LNCaP clone FGC (cell line): ENCODE results near the gene RFK.

Experiments
- DNase-seq: peaks from one replicate; pipeline ENCODE4 v3.0.0-alpha.2; 2011; ENCODE audit warnings: low read depth
- H3K4me3 ChIP-seq: 2 replicates; pipeline ENCODE4 v1.5.1; 2011; ENCODE audit warnings: mild to moderate bottlenecking, low read depth, low read length, control low read depth
- TF ChIP-seq, protein P1 (sequence below): IDR thresholded peaks from 2 replicates; pipeline ENCODE4 v1.5.1; 2012; ENCODE audit warnings: mild to moderate bottlenecking; ENCODE audit not compliant: control insufficient read depth, insufficient read depth; ENCODE audit errors: extremely low read depth

Gene RFK

GRCh38 chr9:76405868-76406267, 11.6 kb upstream of the RFK start:
- DNase-seq: no peak
- no peak overlapping the region for H3K4me3 ChIP-seq
- TF ChIP-seq, protein P1, sequence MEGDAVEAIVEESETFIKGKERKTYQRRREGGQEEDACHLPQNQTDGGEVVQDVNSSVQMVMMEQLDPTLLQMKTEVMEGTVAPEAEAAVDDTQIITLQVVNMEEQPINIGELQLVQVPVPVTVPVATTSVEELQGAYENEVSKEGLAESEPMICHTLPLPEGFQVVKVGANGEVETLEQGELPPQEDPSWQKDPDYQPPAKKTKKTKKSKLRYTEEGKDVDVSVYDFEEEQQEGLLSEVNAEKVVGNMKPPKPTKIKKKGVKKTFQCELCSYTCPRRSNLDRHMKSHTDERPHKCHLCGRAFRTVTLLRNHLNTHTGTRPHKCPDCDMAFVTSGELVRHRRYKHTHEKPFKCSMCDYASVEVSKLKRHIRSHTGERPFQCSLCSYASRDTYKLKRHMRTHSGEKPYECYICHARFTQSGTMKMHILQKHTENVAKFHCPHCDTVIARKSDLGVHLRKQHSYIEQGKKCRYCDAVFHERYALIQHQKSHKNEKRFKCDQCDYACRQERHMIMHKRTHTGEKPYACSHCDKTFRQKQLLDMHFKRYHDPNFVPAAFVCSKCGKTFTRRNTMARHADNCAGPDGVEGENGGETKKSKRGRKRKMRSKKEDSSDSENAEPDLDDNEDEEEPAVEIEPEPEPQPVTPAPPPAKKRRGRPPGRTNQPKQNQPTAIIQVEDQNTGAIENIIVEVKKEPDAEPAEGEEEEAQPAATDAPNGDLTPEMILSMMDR: no peak

DNA sequence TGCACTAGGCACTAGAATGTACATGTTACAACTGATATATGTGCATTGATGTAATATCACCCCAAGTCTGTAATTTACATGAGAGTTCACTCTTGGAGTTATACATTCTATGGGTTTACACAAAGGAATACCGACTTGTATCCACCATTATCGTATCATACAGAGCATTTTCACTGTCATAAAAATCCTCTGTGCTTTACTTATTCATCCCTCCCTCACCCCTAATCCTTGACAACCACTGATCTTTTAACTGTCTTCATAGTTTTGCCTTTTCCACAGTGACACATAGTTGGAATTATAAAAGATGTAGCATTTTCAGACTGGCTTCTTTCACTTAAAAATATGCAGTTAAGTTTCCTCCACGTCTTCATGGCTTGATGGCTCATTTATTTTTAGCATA, 11.1 kb upstream of the RFK start:
- H3K4me3 ChIP-seq: no peak overlapping the region
- DNase-seq: no peak
- TF ChIP-seq, protein P1: no peak

- DNase-seq: no peak
- TF ChIP-seq, protein P1: no peak
Observed at GRCh38 chr9:76404401-76404800, 10.2 kb upstream of the RFK start.

GRCh38 chr9:76403352-76403751, 9.1 kb upstream of the RFK start:
- TF ChIP-seq, protein P1: peak; percentile 54

More at GRCh38 chr9:76404401-76404800, 10.2 kb upstream of the RFK start:
- no peak overlapping the region for H3K4me3 ChIP-seq

GRCh38 chr9:76401580-76402354, 7.5 kb upstream of the RFK start:
- no peak for DNase-seq
- TF ChIP-seq, protein P1: no peak
- no peak overlapping the region for H3K4me3 ChIP-seq

More at GRCh38 chr9:76403352-76403751, 9.1 kb upstream of the RFK start:
- no peak for DNase-seq
- no peak overlapping the region for H3K4me3 ChIP-seq

GRCh38 chr9:76401176-76401575, 7.0 kb upstream of the RFK start:
- no peak for DNase-seq
- TF ChIP-seq, protein P1: no peak
- no peak overlapping the region for H3K4me3 ChIP-seq
